Endothelial cell (in vitro differentiated cells): ENCODE measurements around the gene KIAA0040. TPM values are rescaled to one million over a fixed set of nuclear protein-coding genes. Genes with fewer than 3 reads are reported as not detected.
A peak's percentile ranks its signal among the peaks of the same experiment; 100 is the strongest.

ENCODE experiments used
- DNase-seq: peaks from one replicate; pipeline ENCODE4 v3.0.0; 2021; ENCODE audit warnings: low spot score
- H3K27ac Mint-ChIP-seq: one replicate; pipeline ENCODE4 v1.8.0; 2021; ENCODE audit warnings: mixed read lengths, inconsistent platforms; ENCODE audit not compliant: unreplicated experiment
- H3K27me3 Mint-ChIP-seq: one replicate; pipeline ENCODE4 v1.8.0; 2021; ENCODE audit warnings: mild to moderate bottlenecking, moderate library complexity, mixed read lengths, inconsistent platforms; ENCODE audit not compliant: unreplicated experiment
- H3K36me3 Mint-ChIP-seq: one replicate; pipeline ENCODE4 v1.8.0; 2021; ENCODE audit warnings: mild to moderate bottlenecking, low read depth, mixed read lengths, inconsistent platforms; ENCODE audit not compliant: unreplicated experiment
- H3K4me1 Mint-ChIP-seq: one replicate; pipeline ENCODE4 v1.8.0; 2021; ENCODE audit warnings: mild to moderate bottlenecking, mixed read lengths, inconsistent platforms; ENCODE audit not compliant: unreplicated experiment
- H3K4me3 Mint-ChIP-seq: one replicate; pipeline ENCODE4 v1.8.0; 2021; ENCODE audit warnings: mild to moderate bottlenecking, mixed read lengths, inconsistent platforms; ENCODE audit not compliant: unreplicated experiment
- H3K9me3 Mint-ChIP-seq: one replicate; pipeline ENCODE4 v1.8.0; 2021; ENCODE audit warnings: mixed read lengths, inconsistent platforms; ENCODE audit not compliant: unreplicated experiment
- total RNA-seq: library from RNA; stranded (reverse); fragmentation: NEBNext Ultra II Directional; extraction: Animal tissue kit (Norgen Biotek cat#: 25700); gene quantifications from one replicate; pipeline ENCODE4 v1.2.1, GENCODE V29; 2021; ENCODE audit not compliant: unreplicated experiment
- TF ChIP-seq, protein P1 (sequence below): fragments of 200-600 bp; sonication (generic); IDR thresholded peaks from one replicate; pipeline ENCODE4 v1.5.0; 2021; ENCODE audit warnings: antibody characterized with exemption; ENCODE audit not compliant: unreplicated experiment

KIAA0040 gene
- total RNA-seq, 1 donor from 2014 or later: 4.1 TPM

DNA sequence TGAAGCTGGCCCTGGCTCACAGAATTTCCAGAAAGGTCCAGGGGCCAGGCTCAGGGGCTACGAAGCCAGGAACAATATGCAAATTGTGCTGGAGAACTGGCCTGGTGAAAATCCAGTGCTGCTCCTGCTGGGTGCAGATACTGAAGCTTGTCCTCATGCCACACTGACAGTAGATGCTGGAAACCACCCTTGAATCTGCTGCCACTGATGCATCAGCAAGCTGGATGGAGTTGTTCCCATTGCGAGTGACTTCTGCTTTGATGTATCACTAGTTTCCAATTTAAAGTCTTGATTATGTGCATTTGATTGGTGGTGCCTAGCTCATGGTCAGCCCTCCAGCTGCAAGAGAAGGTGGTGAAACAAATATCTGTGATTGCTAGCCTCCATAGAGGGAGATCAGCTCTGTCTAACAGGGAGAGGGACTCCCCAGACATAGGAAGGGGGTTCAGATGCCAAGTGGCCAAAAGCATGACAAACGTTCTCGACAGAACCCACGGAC, 11.0 kb upstream of the KIAA0040 start:
- Mint-ChIP-seq H3K9me3 (no peaks in the 10 kb centered on the region), H3K4me1 (peaks cover 15% of the 10 kb centered on the region), H3K27ac (no peak overlapping the region), H3K36me3 (no peaks in the 10 kb centered on the region), H3K27me3 (peaks cover 1% of the 10 kb centered on the region), H3K4me3 (no peak overlapping the region)
- TF ChIP-seq, protein P1, sequence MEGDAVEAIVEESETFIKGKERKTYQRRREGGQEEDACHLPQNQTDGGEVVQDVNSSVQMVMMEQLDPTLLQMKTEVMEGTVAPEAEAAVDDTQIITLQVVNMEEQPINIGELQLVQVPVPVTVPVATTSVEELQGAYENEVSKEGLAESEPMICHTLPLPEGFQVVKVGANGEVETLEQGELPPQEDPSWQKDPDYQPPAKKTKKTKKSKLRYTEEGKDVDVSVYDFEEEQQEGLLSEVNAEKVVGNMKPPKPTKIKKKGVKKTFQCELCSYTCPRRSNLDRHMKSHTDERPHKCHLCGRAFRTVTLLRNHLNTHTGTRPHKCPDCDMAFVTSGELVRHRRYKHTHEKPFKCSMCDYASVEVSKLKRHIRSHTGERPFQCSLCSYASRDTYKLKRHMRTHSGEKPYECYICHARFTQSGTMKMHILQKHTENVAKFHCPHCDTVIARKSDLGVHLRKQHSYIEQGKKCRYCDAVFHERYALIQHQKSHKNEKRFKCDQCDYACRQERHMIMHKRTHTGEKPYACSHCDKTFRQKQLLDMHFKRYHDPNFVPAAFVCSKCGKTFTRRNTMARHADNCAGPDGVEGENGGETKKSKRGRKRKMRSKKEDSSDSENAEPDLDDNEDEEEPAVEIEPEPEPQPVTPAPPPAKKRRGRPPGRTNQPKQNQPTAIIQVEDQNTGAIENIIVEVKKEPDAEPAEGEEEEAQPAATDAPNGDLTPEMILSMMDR: no peak
- DNase-seq: no peak

DNA sequence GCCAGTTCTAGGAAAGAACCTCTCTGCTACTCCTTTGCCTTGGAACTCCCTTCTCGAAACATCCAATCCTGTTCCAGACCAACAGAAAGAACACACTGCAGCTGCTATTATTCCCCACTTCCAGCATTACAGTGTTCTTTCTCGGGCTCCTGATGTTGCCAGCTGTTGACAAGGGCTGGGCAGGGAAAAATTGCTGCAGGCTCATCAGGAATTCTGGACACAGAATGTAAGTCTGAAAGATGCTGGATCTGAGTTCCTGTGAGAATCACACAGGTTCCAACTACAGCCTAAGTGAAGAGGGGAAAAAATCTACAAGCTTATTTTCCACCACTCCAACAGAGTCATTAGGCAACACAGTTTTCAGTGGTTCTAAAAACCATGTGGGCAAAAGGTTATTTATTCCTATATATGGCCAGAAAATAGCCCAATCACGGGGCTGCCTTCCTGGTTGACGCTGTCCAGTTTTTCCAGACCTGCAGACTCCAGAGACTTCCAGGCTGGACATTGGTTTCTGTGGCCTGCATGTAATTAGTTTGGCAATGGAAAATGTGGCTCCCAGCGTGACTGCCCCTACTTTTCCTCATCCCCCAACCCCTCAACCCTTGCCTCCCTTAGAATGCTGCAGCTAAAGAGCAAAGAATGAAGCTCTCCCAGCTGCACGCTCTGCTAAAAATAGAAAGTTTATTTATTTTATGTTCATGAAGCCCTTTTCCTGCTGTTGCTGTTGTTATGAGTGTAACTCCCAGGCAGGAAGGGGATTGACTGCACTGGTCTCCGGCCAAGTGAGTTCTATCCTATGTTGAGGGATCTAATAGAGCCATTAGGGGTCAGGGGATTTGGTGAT, 8.3 kb upstream of the KIAA0040 start:
- DNase-seq: no peak
- Mint-ChIP-seq H3K9me3 (no peaks in the 10 kb centered on the region), H3K27me3 (peaks cover 1% of the 10 kb centered on the region), H3K36me3 (no peaks in the 10 kb centered on the region), H3K4me1 (peaks cover 13% of the 10 kb centered on the region), H3K4me3 (no peak overlapping the region), H3K27ac (no peak overlapping the region)
- TF ChIP-seq, protein P1: no peak

DNA sequence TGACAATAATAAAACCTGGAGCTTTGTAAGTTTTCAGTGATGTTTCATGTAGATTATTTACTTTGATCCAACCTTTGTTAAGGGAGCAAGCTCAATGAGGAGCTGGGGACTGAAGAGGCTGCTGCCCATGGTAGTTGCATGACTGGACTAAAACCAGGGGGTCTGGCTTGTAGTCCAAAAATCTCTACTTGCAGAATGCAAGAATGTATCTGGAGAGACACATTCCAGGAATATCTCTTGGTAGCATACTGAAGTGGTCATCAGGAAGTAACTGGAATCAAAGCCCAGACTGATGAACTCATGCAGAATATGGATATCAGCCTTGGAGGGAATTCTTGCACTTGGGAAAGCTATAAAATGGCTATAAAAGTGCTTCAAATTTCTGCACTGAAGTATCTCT, 5.8 kb upstream of the KIAA0040 start:
- Mint-ChIP-seq H3K9me3 (no peaks in the 10 kb centered on the region), H3K27ac (no peak overlapping the region), H3K36me3 (no peaks in the 10 kb centered on the region), H3K27me3 (peaks cover 1% of the 10 kb centered on the region), H3K4me3 (no peak overlapping the region), H3K4me1 (peaks cover 18% of the 10 kb centered on the region)
- no peak for DNase-seq
- TF ChIP-seq, protein P1: no peak

DNA sequence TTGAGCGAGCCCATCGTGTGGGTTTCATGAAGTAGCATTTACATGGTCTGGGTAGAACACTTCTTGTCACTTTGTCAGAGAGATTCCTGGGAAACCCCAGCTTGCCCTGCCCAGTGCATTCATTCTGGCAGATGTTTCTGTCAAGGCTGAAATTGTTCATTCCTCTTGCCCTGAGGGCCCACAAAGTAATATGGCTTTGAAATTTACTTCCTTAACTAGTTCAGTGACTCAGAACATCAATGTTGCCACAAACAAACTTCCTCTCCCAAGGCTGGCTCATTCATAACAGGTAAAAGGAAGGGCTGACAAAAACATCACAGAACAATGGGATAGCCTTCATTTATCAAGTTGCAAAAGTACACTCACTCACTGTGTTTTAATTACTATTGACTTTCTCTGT, 5.0 kb upstream of the KIAA0040 start:
- Mint-ChIP-seq H3K36me3 (no peaks in the 10 kb centered on the region), H3K27me3 (peaks cover 1% of the 10 kb centered on the region), H3K27ac (peak overlapping the region; percentile 72), H3K4me1 (peaks cover 18% of the 10 kb centered on the region), H3K9me3 (no peaks in the 10 kb centered on the region), H3K4me3 (peak overlapping the region; percentile 13)
- no peak for DNase-seq
- TF ChIP-seq, protein P1: no peak

DNA sequence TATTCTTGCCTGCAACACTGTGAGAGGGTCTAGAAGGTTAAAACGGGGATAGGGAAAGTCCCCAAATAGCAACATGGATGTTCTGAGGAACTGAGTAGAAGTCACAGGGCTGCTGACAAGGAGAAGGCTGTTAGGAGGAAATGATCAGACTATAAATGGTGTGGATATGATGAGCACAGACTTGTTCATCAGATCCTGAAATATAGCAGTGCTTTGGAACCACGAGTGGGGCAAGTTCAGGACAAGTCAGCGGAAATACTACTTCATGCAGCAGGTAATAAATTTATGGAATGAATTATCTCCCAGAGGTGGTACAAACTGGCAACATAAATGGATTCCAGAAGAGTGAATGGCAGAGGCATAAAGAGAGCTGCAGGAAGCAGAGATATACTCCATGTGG, 3.2 kb upstream of the KIAA0040 start:
- TF ChIP-seq, protein P1: no peak
- Mint-ChIP-seq H3K9me3 (no peaks in the 10 kb centered on the region), H3K36me3 (no peaks in the 10 kb centered on the region), H3K27ac (no peak overlapping the region), H3K4me3 (no peak overlapping the region), H3K27me3 (peaks cover 1% of the 10 kb centered on the region), H3K4me1 (peaks cover 20% of the 10 kb centered on the region)
- no peak for DNase-seq
